ENCODE measurements around the gene SND1. TPM values are rescaled to one million over a fixed set of nuclear protein-coding genes. Genes with fewer than 3 reads are reported as not detected.
A peak's percentile ranks its signal among the peaks of the same experiment; 100 is the strongest.

The SND1 gene
- total and polyA plus RNA-seq, 2 of the 4 experiments (the other 2 are of a cell fraction) = 154 to 294 TPM

- Histone ChIP-seq H3K27ac (ENCODE audit: insufficient read depth, low read length) (no peak overlapping the region), H3K4me1 (ENCODE audit: control insufficient read depth, insufficient read depth, low read length) (peaks cover 11% of the 10 kb centered on the region)
- TF ChIP-seq RFX5 (IDR thresholded peaks at IDR 0.05; ENCODE audit: low read depth, low read length) = no peak
- no peak for TF ChIP-seq FOS (IDR thresholded peaks at IDR 0.05; ENCODE audit: low read depth, low read length)
- TF ChIP-seq MAZ (IDR thresholded peaks at IDR 0.05; ENCODE audit: borderline replicate concordance, low read depth, low read length) = no peak
- no peak for TF ChIP-seq USF2 (IDR thresholded peaks at IDR 0.05; ENCODE audit: low read depth, low read length)
- no peak for TF ChIP-seq RAD21 (IDR thresholded peaks at IDR 0.05; ENCODE audit: low read length)
- TF ChIP-seq SMC3 (IDR thresholded peaks at IDR 0.05; ENCODE audit: low read depth, low read length) = no peak
- no peak for TF ChIP-seq BHLHE40 (IDR thresholded peaks at IDR 0.05; ENCODE audit: low read depth, low read length)
- no peak for TF ChIP-seq POLR2A (IDR thresholded peaks at IDR 0.05; ENCODE audit: low read depth, low read length)
- no peak for TF ChIP-seq MXI1 (IDR thresholded peaks at IDR 0.05; ENCODE audit: borderline replicate concordance, low read depth, low read length)
- TF ChIP-seq CTCF (conservative IDR thresholded peaks at IDR 0.05; ENCODE audit: low read depth, low read length) = no peak
- no peak for TF ChIP-seq RCOR1 (IDR thresholded peaks at IDR 0.05; ENCODE audit: insufficient replicate concordance, low read length)
- no peak for TF ChIP-seq MAFK (IDR thresholded peaks at IDR 0.05; ENCODE audit: low read depth, low read length)
- TF ChIP-seq NFE2L2 (IDR thresholded peaks at IDR 0.05; ENCODE audit: low read depth, low read length) = no peak
- no peak for TF ChIP-seq ELK1 (IDR thresholded peaks at IDR 0.05; ENCODE audit: borderline replicate concordance, low read depth, low read length)
Measured at GRCh38 chr7:127943541-127944521, 291.8 kb downstream of the SND1 start.

More at GRCh38 chr7:127943541-127944521, 291.8 kb downstream of the SND1 start:
- Histone ChIP-seq H4K8ac (ENCODE audit: low read depth in 2 of 2, low read length in 2 of 2) (no peak overlapping the region), H3K36me3 (ENCODE audit: control insufficient read depth, insufficient read depth, low read length) (peaks cover 5% of the 10 kb centered on the region), H4K20me1 (ENCODE audit: insufficient read depth, low read length) (peaks cover 30% of the 10 kb centered on the region), H3K27me3 (ENCODE audit: control insufficient read depth, insufficient read depth, low read length) (no peaks in the 10 kb centered on the region), H4K5ac (ENCODE audit: low read depth, low read length) (0 out of 2 replicates have a peak overlapping the region, but pooled peaks have one; percentile 24), H2BK5ac (ENCODE audit: low read depth, low read length, poor library complexity, severe bottlenecking) (no peak overlapping the region), H3K4me2 (ENCODE audit: low read depth, low read length) (no peak overlapping the region), H3K9me1 (ENCODE audit: insufficient read depth, low read length) (peaks cover 15% of the 10 kb centered on the region), H3K14ac (replicated peaks; ENCODE audit: low read depth, low read length) (no peak overlapping the region), H3K9ac (ENCODE audit: low read depth, low read length) (no peak overlapping the region), H3K9me3 (ENCODE audit: control insufficient read depth, insufficient read depth, low read length) (no peaks in the 10 kb centered on the region), H3K23ac (ENCODE audit: low read depth, low read length) (no peak overlapping the region), H3K79me1 (ENCODE audit: low read depth in 1 of 2, low read length in 2 of 2) (peaks cover 44 to 81% of the 10 kb centered on the region in 2 experiments), H2AK5ac (ENCODE audit: low read depth, low read length) (no peak overlapping the region), H2AFZ (replicated peaks; ENCODE audit: low read length, poor library complexity) (no peak overlapping the region), H2BK20ac (ENCODE audit: low read depth, low read length) (no peak overlapping the region), H3K4me3 (ENCODE audit: insufficient read depth, low read depth, low read length) (no peak overlapping the region), H3K56ac (ENCODE audit: extremely low read depth, insufficient read depth, low read length) (no peak overlapping the region), H3K4ac (ENCODE audit: low read depth, low read length) (no peak overlapping the region), H3K18ac (ENCODE audit: low read depth, low read length) (no peak overlapping the region), H2BK120ac (ENCODE audit: low read depth, low read length) (no peak overlapping the region), H2AK9ac (replicated peaks; ENCODE audit: low read depth, low read length, poor library complexity) (no peak overlapping the region), H2BK15ac (ENCODE audit: low read depth, low read length) (no peak overlapping the region), H4K91ac (ENCODE audit: insufficient read depth, low read depth, low read length) (no peak overlapping the region)
- dilution Hi-C loops (cut with HindIII; ENCODE audit: low sequenced_read_pairs, unreplicated experiment) = no loop called here
- POLR2A ChIA-PET (ENCODE audit: unreplicated experiment) = no interaction called here
- 56% methylated on average over 9 of the region's 16 CpGs; no CpG with 5 or more reads in 1 of the 2 experiments for WGBS, 2 experiments (ENCODE audit: extremely low coverage in 2 of 2, insufficient read length in 1 of 2)
- intact Hi-C loops (cut with micrococcal nuclease) = no loop called here
- DNase-seq (peak; percentile 72), ATAC-seq (ENCODE audit: low read depth) (peak; percentile 25)
- CTCF ChIA-PET = no interaction called here
- in situ Hi-C loops (cut with MboI; ENCODE audit: low sequenced_read_pairs) = no loop called here
- no TSS peak for BruUV-seq (replicated peaks)
